GM18511 (cell line): Measurements from ENCODE around the gene ASB16.

Experiments used
- ATAC-seq: cut with Tn5 transposase; IDR thresholded peaks from one replicate; pipeline ENCODE4 v1.9.1; 2021; ENCODE audit warnings: mild to moderate bottlenecking, moderate library complexity; ENCODE audit not compliant: unreplicated experiment

The ASB16 gene

DNA sequence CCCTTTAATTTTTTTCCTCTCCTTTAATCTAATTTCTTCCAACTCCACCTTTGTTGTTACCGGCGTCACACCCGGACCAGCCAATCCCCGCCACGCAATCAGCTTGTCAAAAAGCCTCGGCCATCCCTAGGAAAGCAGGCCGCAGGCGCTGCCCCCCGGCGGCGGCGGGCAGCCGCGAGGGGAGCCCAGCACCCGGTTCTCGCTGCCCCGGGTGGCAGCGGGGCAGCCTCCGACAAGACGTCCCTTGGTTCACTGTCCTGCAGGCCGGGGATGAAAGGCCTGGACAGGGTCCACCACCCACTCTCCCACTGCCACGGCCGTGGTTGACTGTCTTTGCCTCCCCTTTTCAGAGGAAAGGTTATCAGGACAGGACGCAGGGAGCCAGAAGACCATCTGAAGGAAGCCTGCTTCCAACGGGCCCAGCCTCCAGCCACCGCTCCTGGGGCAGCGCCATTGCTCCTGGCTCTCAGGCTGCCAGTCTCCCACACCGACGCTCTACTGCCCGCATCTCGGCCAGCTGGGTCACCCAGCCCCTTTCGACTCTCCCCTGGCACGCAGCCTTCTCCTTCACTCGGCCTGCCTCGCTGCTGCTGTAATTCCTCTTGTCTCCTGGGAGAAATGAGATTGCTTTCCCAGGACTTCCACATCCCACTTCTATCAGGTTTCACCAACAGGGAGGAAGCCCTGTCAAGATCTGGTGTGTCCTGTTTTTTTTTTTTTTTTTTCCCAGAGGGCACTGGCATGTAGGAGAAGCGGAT is 51.8 kb downstream of the ASB16 start:
- ATAC-seq, result no peak

GRCh38 chr17:44223541-44224071 is 53.1 kb downstream of the ASB16 start:
- no peak for ATAC-seq
